Stimulated activated CD8-positive, alpha-beta memory T cell treated with anti-CD3 and anti-CD28 coated beads, Interleukin-7, amount 100 ng/mL, for 1 hour (primary cell): ENCODE data around the gene COPS9.

Experiments used
- DNase-seq, 2 donors: peaks; one replicate each; pipeline ENCODE4 v3.0.0-alpha.2; 2020; ENCODE audit warnings: low read depth in 2 of 2

COPS9 gene

GRCh38 chr2:240136013-240136670, at the start of gene COPS9:
Gene COPS9, minus strand, starts transcription at chr2:240136305. Its CDS starts 21 bp downstream, at chr2:240136284.
- peak; percentile 75 to 76 for DNase-seq

GRCh38 chr2:240184656-240185055, 48.6 kb upstream of the COPS9 start:
- no peak for DNase-seq

- DNase-seq = no peak
These were observed 47.9 kb upstream of the COPS9 start for GRCh38 chr2:240183875-240184590.

DNA sequence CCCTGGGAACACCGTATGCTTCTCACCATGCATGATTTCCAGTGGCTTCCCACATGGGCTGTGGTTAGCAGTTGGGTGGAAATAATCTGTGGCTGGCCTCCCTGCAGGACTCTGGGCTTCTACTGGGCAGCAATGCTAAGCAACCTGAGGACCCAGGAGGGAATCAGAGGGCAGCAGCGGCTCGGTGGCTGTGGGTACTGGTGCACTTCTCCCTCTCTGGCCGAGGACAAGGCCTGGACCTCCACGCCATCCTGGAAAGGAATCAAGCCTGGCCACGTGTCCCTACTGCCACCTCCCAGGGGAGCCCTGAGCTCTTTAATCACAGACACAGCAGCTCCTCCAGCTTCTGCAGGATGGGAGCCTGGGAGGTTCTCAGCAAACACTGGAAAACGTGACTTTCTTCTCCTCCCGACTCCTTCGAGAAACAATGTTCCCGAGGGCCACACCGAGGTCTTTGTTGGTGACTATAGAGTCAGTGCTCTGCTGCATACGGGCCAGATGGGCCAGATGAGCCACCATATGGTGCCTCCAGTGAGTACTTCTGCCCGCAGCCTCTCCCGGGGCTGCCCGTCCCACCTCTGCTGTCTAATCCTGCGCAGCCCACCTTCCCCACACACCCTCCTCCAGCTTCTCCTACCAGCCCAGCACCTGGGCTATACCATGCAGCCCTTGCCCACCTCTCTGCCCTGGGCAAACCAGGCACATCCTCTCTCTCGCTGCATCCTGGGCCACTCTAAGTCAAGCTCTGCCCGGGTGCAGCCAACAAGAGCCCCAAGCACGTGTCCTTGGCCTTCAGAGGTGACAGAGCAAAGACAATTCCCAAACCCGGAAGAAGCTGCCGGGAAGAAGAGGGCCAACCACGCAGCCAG, 47.1 kb upstream of the COPS9 start:
- DNase-seq = no peak

GRCh38 chr2:240182476-240182875, 46.4 kb upstream of the COPS9 start:
- no peak for DNase-seq

DNA sequence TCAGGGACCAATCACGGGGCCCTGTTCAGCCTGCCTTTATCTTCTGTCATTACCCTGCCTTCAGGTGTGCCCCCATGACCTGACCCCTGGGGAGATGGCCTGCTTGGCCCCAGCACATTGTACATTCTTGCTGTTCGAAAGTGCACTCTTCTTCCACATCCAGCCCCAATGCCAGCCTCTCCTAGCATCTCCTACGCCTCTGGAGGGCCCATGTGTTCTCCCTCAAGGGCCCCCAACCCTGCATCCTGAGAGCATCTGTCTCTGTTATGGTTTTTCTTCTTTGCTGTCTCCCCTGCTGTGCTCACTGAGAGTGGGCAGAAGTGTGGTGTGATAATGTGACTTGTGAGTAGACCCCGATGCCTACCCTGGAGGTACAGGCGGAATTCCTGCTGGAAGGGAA, 45.9 kb upstream of the COPS9 start:
- DNase-seq = no peak

DNA sequence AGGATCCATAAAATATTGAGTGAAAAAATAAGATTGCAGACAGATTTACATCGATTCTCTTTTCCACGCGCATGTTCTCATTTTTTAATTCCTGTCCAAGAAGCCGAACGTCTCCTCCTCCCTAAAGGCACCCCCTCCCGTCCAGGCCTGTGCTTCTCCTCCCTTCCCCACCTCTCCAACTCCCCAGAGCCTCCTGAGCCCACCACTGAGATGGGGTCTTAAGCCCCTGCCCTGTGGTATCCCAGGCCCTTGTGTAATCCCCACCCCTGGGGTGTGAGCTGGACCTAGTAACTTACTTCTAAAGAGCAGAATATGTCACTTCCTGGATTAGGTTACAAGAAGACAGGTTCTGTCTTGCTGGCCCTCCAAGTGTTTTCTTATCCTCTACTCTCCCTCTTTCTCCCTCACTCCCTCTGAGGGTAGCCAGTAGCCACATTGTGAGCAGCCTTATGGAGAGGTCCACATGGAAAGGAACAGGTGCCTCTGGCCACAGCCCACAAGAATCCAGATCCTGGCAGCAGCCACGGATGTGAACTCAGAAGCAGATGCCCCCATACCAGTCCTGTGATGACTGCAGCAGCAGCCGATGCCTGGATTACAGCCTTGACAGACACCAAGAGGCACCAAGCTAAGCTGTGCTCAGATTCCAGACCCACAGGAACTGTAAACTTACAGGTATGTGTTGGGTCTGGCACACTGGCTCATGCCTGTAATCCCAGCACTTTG, 44.0 kb upstream of the COPS9 start:
- no peak for DNase-seq

DNA sequence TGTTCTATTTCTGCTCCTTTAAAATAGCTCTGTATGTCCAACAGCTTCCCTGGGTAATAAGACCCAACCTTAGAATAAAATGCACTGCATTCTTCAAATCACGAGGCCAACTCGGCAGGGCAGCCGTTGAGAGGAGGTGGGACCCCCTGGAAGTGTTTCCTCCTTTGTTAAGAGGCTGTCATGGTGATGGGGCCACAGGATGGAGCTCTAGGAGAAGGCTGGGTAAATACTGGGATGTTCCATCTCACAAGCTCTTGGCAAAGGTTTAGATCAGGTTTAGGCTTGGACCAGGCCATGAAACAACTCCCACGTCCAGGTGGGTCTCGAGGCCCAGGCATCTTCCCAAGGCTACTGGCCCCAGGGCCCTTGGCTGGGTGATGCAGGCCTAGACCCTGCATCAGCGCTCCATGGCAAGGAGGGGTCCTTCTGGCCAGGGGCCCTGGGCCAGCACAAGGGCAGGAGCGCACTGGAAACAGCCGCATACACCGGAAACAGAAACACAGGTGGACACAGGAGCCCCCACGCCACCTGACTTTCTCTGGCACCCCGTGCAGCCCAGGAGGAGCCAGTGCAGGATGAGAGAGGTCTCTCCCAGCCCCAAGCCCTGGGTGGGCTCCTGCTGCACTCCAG, 43.2 kb upstream of the COPS9 start:
- DNase-seq = no peak

GRCh38 chr2:240178564-240178963, 42.5 kb upstream of the COPS9 start:
- DNase-seq = no peak

- no peak for DNase-seq
These were observed 38.4 kb upstream of the COPS9 start for GRCh38 chr2:240174496-240174895.

GRCh38 chr2:240172071-240172895, 36.2 kb upstream of the COPS9 start:
- DNase-seq = no peak

GRCh38 chr2:240170883-240171282, 34.8 kb upstream of the COPS9 start:
- no peak for DNase-seq

DNA sequence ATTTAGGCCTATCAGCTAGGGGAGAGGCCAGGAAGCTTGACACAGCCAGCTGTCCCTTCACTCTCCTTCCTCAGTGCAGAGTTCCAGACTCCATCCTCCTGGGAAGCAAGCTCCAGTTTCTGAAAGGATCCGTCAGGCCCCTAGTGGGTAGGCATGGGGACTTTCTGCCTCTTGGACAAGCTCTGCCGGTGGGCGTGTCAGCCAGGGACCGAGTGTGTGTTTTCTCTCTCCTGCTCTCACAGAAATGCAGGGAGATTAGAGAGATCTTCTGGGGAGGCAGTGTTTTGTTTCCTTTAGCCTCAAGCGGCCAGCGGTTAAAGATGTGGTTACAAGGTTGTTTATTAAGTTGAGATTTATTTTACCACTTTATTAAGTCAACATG, 34.2 kb upstream of the COPS9 start:
- no peak for DNase-seq

- no peak for DNase-seq
These were observed 33.6 kb upstream of the COPS9 start for GRCh38 chr2:240169486-240170353.

GRCh38 chr2:240168546-240169361, 32.6 kb upstream of the COPS9 start:
- DNase-seq = no peak

DNA sequence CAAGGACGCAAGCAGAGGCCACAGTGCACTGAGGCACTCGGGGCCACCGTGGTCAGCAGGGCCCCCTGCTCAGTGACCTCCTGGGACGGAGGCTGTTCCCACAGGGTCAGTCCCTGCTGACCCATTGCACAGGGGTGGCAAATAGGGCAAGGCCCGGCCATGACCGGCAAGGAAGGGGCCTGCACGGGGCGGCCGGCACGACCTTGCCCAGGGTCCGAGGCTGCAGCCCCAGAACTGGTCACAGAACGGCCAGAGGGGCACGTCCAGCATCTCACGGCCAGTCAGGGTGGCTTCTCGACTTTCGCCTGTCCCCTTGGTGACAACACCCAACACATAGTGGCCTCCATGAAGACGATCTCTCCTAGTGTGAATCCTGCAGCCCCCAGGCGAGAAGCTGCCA, 31.9 kb upstream of the COPS9 start:
- DNase-seq = no peak

DNA sequence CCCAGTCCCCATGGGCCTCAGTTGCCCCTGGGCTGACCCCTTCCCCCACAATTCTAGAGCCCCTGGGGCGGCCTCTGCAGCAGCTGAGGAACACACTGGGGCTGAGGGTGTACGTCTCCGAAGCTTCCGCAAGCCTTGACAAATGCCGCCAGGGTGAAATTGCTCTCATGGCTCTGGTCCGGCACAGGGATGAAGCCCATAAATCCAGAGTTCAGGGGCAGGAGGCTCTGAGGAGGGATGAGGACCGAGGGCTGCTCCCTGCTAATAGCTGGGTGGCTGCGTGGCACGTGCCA, 31.4 kb upstream of the COPS9 start:
- DNase-seq = no peak

GRCh38 chr2:240166761-240167587, 30.9 kb upstream of the COPS9 start:
- no peak for DNase-seq
